HUES48 (cell line): ENCODE data around the gene HIRA.
"Not testable (repeated sequence)": the region's sequence is repeated elsewhere in the genome, so short reads cannot be mapped to it uniquely, and the experiment has no call there.

Source experiments
- H3K27ac ChIP-seq: one replicate; pipeline ENCODE4 v1.7.0; 2013; ENCODE audit warnings: low read depth, low read length, inconsistent platforms
- H3K27me3 ChIP-seq: 2 replicates; pipeline ENCODE4 v1.6.1; 2013; ENCODE audit warnings: mild to moderate bottlenecking, low read length; ENCODE audit not compliant: control insufficient read depth, insufficient read depth
- H3K36me3 ChIP-seq: 2 replicates; pipeline ENCODE4 v1.6.1; 2013; ENCODE audit warnings: low read length; ENCODE audit not compliant: control insufficient read depth, insufficient read depth
- H3K4me1 ChIP-seq: 2 replicates; pipeline ENCODE4 v1.6.1; 2013; ENCODE audit warnings: mild to moderate bottlenecking, low read length; ENCODE audit not compliant: control insufficient read depth, insufficient read depth
- H3K4me3 ChIP-seq: 2 replicates; pipeline ENCODE4 v1.5.1; 2013; ENCODE audit warnings: mild to moderate bottlenecking, low read depth, low read length
- H3K9ac ChIP-seq: 2 replicates; pipeline ENCODE4 v1.6.1; 2013; ENCODE audit warnings: mild to moderate bottlenecking, low read depth, low read length, moderate library complexity
- H3K9me3 ChIP-seq: 2 replicates; pipeline ENCODE4 v1.6.1; 2013; ENCODE audit warnings: low read length; ENCODE audit not compliant: control insufficient read depth, insufficient read depth

The HIRA gene

DNA sequence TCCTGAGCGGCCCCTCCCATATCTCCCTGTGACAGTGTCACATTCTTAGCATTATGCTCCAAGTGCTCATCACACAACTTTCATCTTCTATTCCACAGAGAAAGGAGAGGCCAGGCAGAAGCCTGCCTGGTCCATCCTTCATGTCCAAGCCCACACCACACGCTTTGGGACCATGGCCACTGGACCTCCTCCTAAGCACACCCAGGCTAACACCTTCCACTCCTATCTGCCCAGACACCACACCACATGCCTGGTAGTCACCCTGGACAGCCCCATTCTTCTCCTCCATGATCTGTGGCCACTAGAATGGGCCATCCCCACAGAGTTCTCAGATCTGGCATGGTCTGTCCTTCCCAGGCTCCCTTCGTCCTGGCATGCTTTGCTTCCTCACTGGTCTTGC, 55.3 kb downstream of the HIRA start:
- Histone ChIP-seq H3K4me3 (no peak overlapping the region), H3K4me1 (no peaks in the 10 kb centered on the region), H3K27ac (no peak overlapping the region), H3K27me3 (no peaks in the 10 kb centered on the region), H3K9me3 (no peaks in the 10 kb centered on the region), H3K36me3 (peaks cover 85% of the 10 kb centered on the region), H3K9ac (no peak overlapping the region)

GRCh38 chr22:19375435-19375834, 56.1 kb downstream of the HIRA start:
- H3K27ac ChIP-seq: no peak overlapping the region
- H3K4me3 ChIP-seq: no peak overlapping the region
- H3K27me3 ChIP-seq: no peaks in the 10 kb centered on the region
- no peaks in the 10 kb centered on the region for H3K4me1 ChIP-seq
- peaks cover 85% of the 10 kb centered on the region for H3K36me3 ChIP-seq
- H3K9ac ChIP-seq: no peak overlapping the region
- no peaks in the 10 kb centered on the region for H3K9me3 ChIP-seq

DNA sequence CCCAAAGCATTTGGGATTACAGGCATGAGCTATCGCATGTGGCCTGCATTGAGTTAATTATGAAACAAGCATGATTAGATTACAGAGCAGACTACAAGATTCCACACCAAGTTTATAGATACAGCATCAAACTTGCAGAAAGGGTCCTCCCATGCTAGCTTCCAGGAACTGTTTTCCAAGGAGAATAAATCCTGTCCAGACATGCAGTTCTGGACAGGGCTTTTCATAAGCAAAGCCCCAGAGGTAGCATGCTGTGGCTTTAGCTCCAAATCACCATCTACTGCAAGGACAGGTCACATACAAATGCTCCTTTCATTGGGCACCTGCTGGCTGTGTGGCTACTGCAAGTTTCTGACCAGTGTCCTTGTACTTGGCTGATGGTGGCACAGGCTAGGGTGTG, 57.1 kb downstream of the HIRA start:
- Histone ChIP-seq H3K4me1 (no peaks in the 10 kb centered on the region), H3K9ac (no peak overlapping the region), H3K27ac (no peak overlapping the region), H3K27me3 (no peaks in the 10 kb centered on the region), H3K36me3 (peaks cover 87% of the 10 kb centered on the region), H3K4me3 (no peak overlapping the region), H3K9me3 (no peaks in the 10 kb centered on the region)

DNA sequence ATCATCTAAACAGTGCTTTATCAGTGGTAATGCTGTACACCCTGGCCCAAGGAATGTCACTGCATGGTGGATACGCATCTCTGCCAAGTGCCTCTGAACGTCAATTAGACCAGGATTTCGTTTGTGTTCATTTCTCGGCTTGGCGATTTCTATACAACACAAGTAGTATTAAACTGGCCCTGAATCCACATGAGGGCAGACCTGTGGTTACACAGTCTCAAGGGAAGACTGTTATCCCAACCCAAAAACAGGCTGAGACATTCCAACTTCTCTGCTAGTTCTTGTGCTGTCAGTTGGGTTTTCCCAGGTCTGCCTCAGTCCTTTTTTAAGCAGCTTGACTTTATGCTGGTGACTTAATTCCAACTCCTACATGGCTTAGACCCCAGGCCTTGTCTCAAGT, 58.1 kb downstream of the HIRA start:
- Histone ChIP-seq H3K9me3 (no peaks in the 10 kb centered on the region), H3K27me3 (no peaks in the 10 kb centered on the region), H3K27ac (no peak overlapping the region), H3K36me3 (peaks cover 93% of the 10 kb centered on the region), H3K4me1 (no peaks in the 10 kb centered on the region), H3K9ac (no peak overlapping the region), H3K4me3 (no peak overlapping the region)

GRCh38 chr22:19371893-19372292, 59.6 kb downstream of the HIRA start:
- no peak overlapping the region for H3K27ac ChIP-seq
- H3K4me3 ChIP-seq: no peak overlapping the region
- no peaks in the 10 kb centered on the region for H3K9me3 ChIP-seq
- H3K4me1 ChIP-seq: no peaks in the 10 kb centered on the region
- H3K27me3 ChIP-seq: no peaks in the 10 kb centered on the region
- H3K36me3 ChIP-seq: peaks cover 91% of the 10 kb centered on the region
- H3K9ac ChIP-seq: no peak overlapping the region

DNA sequence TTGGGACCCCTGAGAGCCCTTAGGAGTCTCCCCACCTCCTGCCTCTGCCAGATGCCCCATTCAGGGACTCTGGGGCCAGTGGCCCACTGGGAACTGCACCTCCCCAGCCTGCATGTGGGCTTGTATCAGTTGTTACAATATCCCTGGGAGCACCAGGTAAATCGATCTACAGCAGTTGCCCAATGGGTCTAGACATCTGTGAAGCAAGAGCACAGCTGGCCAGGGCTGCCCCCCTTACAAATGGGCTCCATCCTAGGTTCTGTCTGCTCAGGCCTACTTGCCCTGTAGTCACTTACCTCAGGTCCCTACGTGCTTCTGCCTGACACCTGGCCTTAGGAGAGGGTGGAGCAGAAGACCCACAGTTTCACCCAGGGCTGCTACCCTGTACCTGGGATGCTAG, 62.7 kb downstream of the HIRA start:
- no peak overlapping the region for H3K9ac ChIP-seq
- H3K4me1 ChIP-seq: no peaks in the 10 kb centered on the region
- H3K27ac ChIP-seq: no peak overlapping the region
- H3K36me3 ChIP-seq: peaks cover 85% of the 10 kb centered on the region
- H3K9me3 ChIP-seq: no peaks in the 10 kb centered on the region
- H3K4me3 ChIP-seq: no peak overlapping the region
- no peaks in the 10 kb centered on the region for H3K27me3 ChIP-seq

DNA sequence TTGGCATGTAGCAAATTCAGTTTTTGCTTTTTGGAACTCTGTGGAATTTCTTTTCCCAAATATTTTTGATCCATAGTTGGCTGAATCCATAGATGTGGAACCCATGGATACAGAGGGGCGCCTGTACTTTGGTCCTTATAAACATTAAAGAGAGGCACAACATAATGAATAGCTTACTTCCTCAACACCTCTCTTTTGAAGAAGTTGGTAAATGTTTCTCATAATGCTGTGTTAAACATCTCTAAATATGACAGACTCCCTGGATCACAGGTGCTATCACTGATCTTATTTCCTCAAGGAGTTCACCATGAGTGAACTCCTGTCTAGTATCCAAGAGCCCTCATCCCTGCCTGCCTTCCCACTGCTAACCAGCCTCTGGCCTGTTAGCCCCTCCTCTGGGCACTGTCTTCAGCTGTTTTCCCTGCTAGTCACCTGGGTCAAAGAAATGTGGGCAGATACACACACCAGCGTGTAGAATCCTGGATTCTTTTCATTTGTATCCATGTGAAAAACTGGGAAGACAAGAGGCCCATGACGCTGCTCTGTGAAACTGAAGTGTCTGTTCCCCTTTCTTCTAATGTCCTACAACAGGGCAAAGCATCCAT, 63.7 kb downstream of the HIRA start:
- H3K36me3 ChIP-seq: peaks cover 79% of the 10 kb centered on the region

GRCh38 chr22:19363541-19363940, 68.0 kb downstream of the HIRA start:
- H3K4me1 ChIP-seq, H3K27me3 ChIP-seq, H3K9me3 ChIP-seq, H3K27ac ChIP-seq, H3K9ac ChIP-seq, H3K4me3 ChIP-seq: not testable (repeated sequence)
- peaks cover 82% of the 10 kb centered on the region for H3K36me3 ChIP-seq

More for the DNA sequence above, 63.7 kb downstream of the HIRA start:
- Histone ChIP-seq H3K27ac (no peak overlapping the region), H3K9me3 (no peaks in the 10 kb centered on the region), H3K27me3 (no peaks in the 10 kb centered on the region), H3K4me1 (no peaks in the 10 kb centered on the region), H3K9ac (no peak overlapping the region), H3K4me3 (no peak overlapping the region)

GRCh38 chr22:19361501-19362103, 69.9 kb downstream of the HIRA start:
- H3K27me3 ChIP-seq: no peaks in the 10 kb centered on the region
- no peak overlapping the region for H3K4me3 ChIP-seq
- no peaks in the 10 kb centered on the region for H3K4me1 ChIP-seq
- no peaks in the 10 kb centered on the region for H3K9me3 ChIP-seq
- no peak overlapping the region for H3K9ac ChIP-seq
- no peak overlapping the region for H3K27ac ChIP-seq
- peaks cover 83% of the 10 kb centered on the region for H3K36me3 ChIP-seq

- Histone ChIP-seq H3K36me3 (peaks cover 86% of the 10 kb centered on the region), H3K9ac (no peak overlapping the region)
These were observed 70.7 kb downstream of the HIRA start for GRCh38 chr22:19360862-19361261.

GRCh38 chr22:19360300-19360792, 71.2 kb downstream of the HIRA start:
- H3K4me3 ChIP-seq: no peak overlapping the region
- H3K4me1 ChIP-seq: no peaks in the 10 kb centered on the region
- no peak overlapping the region for H3K9ac ChIP-seq
- H3K36me3 ChIP-seq: peaks cover 87% of the 10 kb centered on the region
- H3K27me3 ChIP-seq: no peaks in the 10 kb centered on the region
- no peak overlapping the region for H3K27ac ChIP-seq
- no peaks in the 10 kb centered on the region for H3K9me3 ChIP-seq

More at GRCh38 chr22:19360862-19361261, 70.7 kb downstream of the HIRA start:
- no peak overlapping the region for H3K4me3 ChIP-seq
- H3K27me3 ChIP-seq: no peaks in the 10 kb centered on the region
- no peak overlapping the region for H3K27ac ChIP-seq
- H3K4me1 ChIP-seq: no peaks in the 10 kb centered on the region
- H3K9me3 ChIP-seq: no peaks in the 10 kb centered on the region
